GM23338 (cell line): ENCODE results near the gene C16orf74. TPM values are rescaled to one million over a fixed set of nuclear protein-coding genes. Genes with fewer than 3 reads are reported as not detected.

Source experiments
- ATAC-seq: fragments of 200-7000 bp; cut with Tn5 transposase; 3 replicates; pipeline ENCODE4 v1.9.1; 2020
- DNase-seq: peaks from one replicate; pipeline ENCODE4 v3.0.0-alpha.2; 2015; ENCODE audit warnings: low spot score
- H2AFZ ChIP-seq: fragments of 200-600 bp; sonication (generic); 2 replicates; pipeline ENCODE4 v1.8.0; 2016; ENCODE audit warnings: antibody characterized with exemption, mild to moderate bottlenecking, moderate library complexity
- H3F3A ChIP-seq: fragments of 200-600 bp; sonication (generic); replicated peaks from 2 replicates; pipeline ENCODE4 v1.8.0; 2017; ENCODE audit warnings: antibody characterized with exemption, mixed run types, low read depth
- H3K27ac ChIP-seq: fragments of 200-600 bp; sonication (generic); 2 replicates; pipeline ENCODE4 v1.6.1; 2016; ENCODE audit warnings: low read depth
- H3K27me3 ChIP-seq: fragments of 200-600 bp; sonication (generic); 2 replicates; pipeline ENCODE4 v1.8.0; 2016; ENCODE audit warnings: mild to moderate bottlenecking, mixed run types, moderate library complexity; ENCODE audit not compliant: insufficient read depth
- H3K36me3 ChIP-seq: fragments of 200-600 bp; sonication (generic); 2 replicates; pipeline ENCODE4 v1.8.0; 2016; ENCODE audit warnings: mild to moderate bottlenecking; ENCODE audit not compliant: insufficient read depth
- H3K4me1 ChIP-seq: fragments of 200-600 bp; sonication (generic); 2 replicates; pipeline ENCODE4 v1.8.0; 2016; ENCODE audit warnings: mild to moderate bottlenecking, moderate library complexity; ENCODE audit not compliant: insufficient read depth
- H3K4me2 ChIP-seq: fragments of 200-600 bp; sonication (generic); 2 replicates; pipeline ENCODE4 v1.7.1; 2017; ENCODE audit warnings: mixed run types
- H3K4me3 ChIP-seq: fragments of 200-600 bp; sonication (generic); 2 replicates; pipeline ENCODE4 v1.6.1; 2016; ENCODE audit warnings: mixed run types
- H3K79me2 ChIP-seq: fragments of 200-600 bp; sonication (generic); replicated peaks from 2 replicates; pipeline ENCODE4 v1.8.0; 2017; ENCODE audit warnings: mild to moderate bottlenecking; ENCODE audit not compliant: insufficient read depth
- H3K9me2 ChIP-seq: fragments of 200-600 bp; sonication (generic); 2 replicates; pipeline ENCODE4 v1.8.0; 2017; ENCODE audit not compliant: insufficient read depth
- H4K20me1 ChIP-seq: fragments of 200-600 bp; sonication (generic); replicated peaks from 2 replicates; pipeline ENCODE4 v1.8.0; 2017; ENCODE audit warnings: mild to moderate bottlenecking; ENCODE audit not compliant: insufficient read depth
- H3K27ac Mint-ChIP-seq: 2 replicates; pipeline ENCODE4 v1.8.0; 2020; ENCODE audit warnings: inconsistent platforms, mild to moderate bottlenecking, moderate library complexity, mixed read lengths
- H3K27me3 Mint-ChIP-seq: 3 replicates; pipeline ENCODE4 v1.8.0; 2022; ENCODE audit warnings: low read depth, mild to moderate bottlenecking, moderate library complexity, mixed read lengths, inconsistent platforms; ENCODE audit not compliant: insufficient read depth, poor library complexity
- H3K36me3 Mint-ChIP-seq: 3 replicates; pipeline ENCODE4 v1.8.0; 2021; ENCODE audit warnings: low read depth, mild to moderate bottlenecking, inconsistent platforms, moderate library complexity, mixed read lengths
- H3K4me1 Mint-ChIP-seq: 3 replicates; pipeline ENCODE4 v1.8.0; 2020; ENCODE audit warnings: mild to moderate bottlenecking, inconsistent platforms, mixed read lengths
- H3K4me3 Mint-ChIP-seq: 3 replicates; pipeline ENCODE4 v1.8.0; 2021; ENCODE audit warnings: moderate library complexity, mild to moderate bottlenecking, inconsistent platforms, mixed read lengths
- H3K9me3 Mint-ChIP-seq: 3 replicates; pipeline ENCODE4 v1.8.0; 2020; ENCODE audit warnings: moderate library complexity, mild to moderate bottlenecking, inconsistent platforms, mixed read lengths
- CREB1 ChIP-seq: fragments of 250-450 bp; sonication (Bioruptor Pico); IDR thresholded peaks from 2 replicates; pipeline ENCODE4 v1.5.0; 2020; ENCODE audit warnings: low read depth, mild to moderate bottlenecking, moderate library complexity
- EZH2 ChIP-seq: fragments of 200-600 bp; sonication (generic); IDR thresholded peaks from one replicate; pipeline ENCODE4 v1.8.0; 2017; ENCODE audit warnings: antibody characterized with exemption, mild to moderate bottlenecking, low read depth; ENCODE audit not compliant: unreplicated experiment
- EZH2phosphoT487 ChIP-seq: fragments of 200-600 bp; sonication (generic); IDR thresholded peaks from one replicate; pipeline ENCODE4 v1.8.1; 2018; ENCODE audit warnings: antibody characterized with exemption; ENCODE audit not compliant: unreplicated experiment
- JUNB ChIP-seq: IDR thresholded peaks from one replicate; pipeline ENCODE4 v1.6.1; 2016; ENCODE audit warnings: antibody characterized with exemption; ENCODE audit not compliant: unreplicated experiment
- NANOG ChIP-seq: IDR thresholded peaks from 2 replicates; pipeline ENCODE4 v1.6.1; 2016; ENCODE audit warnings: antibody characterized with exemption, borderline replicate concordance
- POLR2AphosphoS5 ChIP-seq: IDR thresholded peaks from 2 replicates; pipeline ENCODE4 v1.6.1; 2016; ENCODE audit warnings: antibody characterized with exemption, low read depth
- STAT1 ChIP-seq: IDR thresholded peaks from one replicate; pipeline ENCODE4 v1.6.1; 2016; ENCODE audit warnings: antibody characterized with exemption; ENCODE audit not compliant: unreplicated experiment
- ZNF114 ChIP-seq: fragments of 250-450 bp; sonication (Bioruptor Pico); IDR thresholded peaks from 2 replicates; pipeline ENCODE4 v1.5.0; 2020; ENCODE audit warnings: mild to moderate bottlenecking, moderate library complexity
- polyA plus RNA-seq: library from polyadenylated mRNA; unstranded; fragments of >200 nt; fragmentation: Nextera tagmentation; extraction: Ambion mirVana; gene quantifications from 2 replicates; pipeline ENCODE4 v1.2.1, GENCODE V29; 2016
- total RNA-seq: library from RNA; depleted of rRNA; stranded (reverse); fragments of >200 nt; shearing (Covaris generic); gene quantifications from 2 replicates; pipeline ENCODE4 v1.2.3, GENCODE V29; 2014
- TF ChIP-seq, protein P1 (sequence below): IDR thresholded peaks from 2 replicates; pipeline ENCODE4 v1.6.1; 2016; ENCODE audit warnings: antibody characterized with exemption
- TF ChIP-seq, protein P2 (sequence below): IDR thresholded peaks from one replicate; pipeline ENCODE4 v1.6.1; 2018; ENCODE audit warnings: antibody characterized with exemption; ENCODE audit not compliant: unreplicated experiment
- TF ChIP-seq, protein P3 (sequence below), 2 experiments: fragments of 200-600 bp in 1 of 2; sonication (generic) in 1 of 2; conservative IDR thresholded peaks; 2 replicates each; pipeline versions ENCODE4 v1.5.1 to v1.6.1; 2016 to 2017; ENCODE audit warnings: antibody characterized with exemption in 2 of 2, low read depth in 2 of 2, mild to moderate bottlenecking in 2 of 2, moderate library complexity in 1 of 2

Gene C16orf74
- total and polyA plus RNA-seq, 2 experiments from 2014 or later: 12.1 to 19.1 TPM

DNA sequence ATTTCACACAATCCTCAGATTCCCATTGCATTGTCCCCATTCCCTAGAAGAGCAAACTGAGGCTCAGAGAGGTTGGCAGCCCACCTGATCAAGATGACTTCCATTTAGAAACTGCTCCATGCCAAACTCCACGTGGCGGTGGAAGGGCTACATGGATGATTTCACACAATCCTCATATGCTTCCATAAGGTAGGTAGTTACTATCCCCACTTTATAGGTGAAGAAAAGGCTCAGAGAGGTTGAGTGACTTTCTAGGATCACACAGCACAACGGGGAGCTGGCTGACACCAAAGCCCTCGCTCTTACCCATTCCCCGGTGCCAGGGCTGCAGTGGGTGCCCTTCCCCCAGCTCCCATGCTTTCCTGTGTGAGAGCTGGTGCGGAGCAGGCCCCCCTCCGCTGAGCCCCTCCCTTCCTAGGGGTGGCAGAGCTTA, 52.4 kb downstream of the C16orf74 start (continued):
- TF ChIP-seq ZNF114 (CRISPR knock-in tag) (no peak), STAT1 (no peak), POLR2AphosphoS5 (no peak), CREB1 (CRISPR knock-in tag) (no peak)
- TF ChIP-seq, protein P1, sequence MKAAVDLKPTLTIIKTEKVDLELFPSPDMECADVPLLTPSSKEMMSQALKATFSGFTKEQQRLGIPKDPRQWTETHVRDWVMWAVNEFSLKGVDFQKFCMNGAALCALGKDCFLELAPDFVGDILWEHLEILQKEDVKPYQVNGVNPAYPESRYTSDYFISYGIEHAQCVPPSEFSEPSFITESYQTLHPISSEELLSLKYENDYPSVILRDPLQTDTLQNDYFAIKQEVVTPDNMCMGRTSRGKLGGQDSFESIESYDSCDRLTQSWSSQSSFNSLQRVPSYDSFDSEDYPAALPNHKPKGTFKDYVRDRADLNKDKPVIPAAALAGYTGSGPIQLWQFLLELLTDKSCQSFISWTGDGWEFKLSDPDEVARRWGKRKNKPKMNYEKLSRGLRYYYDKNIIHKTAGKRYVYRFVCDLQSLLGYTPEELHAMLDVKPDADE: no peak
- TF ChIP-seq, protein P2, sequence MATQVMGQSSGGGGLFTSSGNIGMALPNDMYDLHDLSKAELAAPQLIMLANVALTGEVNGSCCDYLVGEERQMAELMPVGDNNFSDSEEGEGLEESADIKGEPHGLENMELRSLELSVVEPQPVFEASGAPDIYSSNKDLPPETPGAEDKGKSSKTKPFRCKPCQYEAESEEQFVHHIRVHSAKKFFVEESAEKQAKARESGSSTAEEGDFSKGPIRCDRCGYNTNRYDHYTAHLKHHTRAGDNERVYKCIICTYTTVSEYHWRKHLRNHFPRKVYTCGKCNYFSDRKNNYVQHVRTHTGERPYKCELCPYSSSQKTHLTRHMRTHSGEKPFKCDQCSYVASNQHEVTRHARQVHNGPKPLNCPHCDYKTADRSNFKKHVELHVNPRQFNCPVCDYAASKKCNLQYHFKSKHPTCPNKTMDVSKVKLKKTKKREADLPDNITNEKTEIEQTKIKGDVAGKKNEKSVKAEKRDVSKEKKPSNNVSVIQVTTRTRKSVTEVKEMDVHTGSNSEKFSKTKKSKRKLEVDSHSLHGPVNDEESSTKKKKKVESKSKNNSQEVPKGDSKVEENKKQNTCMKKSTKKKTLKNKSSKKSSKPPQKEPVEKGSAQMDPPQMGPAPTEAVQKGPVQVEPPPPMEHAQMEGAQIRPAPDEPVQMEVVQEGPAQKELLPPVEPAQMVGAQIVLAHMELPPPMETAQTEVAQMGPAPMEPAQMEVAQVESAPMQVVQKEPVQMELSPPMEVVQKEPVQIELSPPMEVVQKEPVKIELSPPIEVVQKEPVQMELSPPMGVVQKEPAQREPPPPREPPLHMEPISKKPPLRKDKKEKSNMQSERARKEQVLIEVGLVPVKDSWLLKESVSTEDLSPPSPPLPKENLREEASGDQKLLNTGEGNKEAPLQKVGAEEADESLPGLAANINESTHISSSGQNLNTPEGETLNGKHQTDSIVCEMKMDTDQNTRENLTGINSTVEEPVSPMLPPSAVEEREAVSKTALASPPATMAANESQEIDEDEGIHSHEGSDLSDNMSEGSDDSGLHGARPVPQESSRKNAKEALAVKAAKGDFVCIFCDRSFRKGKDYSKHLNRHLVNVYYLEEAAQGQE: no peak
- TF ChIP-seq, protein P3, sequence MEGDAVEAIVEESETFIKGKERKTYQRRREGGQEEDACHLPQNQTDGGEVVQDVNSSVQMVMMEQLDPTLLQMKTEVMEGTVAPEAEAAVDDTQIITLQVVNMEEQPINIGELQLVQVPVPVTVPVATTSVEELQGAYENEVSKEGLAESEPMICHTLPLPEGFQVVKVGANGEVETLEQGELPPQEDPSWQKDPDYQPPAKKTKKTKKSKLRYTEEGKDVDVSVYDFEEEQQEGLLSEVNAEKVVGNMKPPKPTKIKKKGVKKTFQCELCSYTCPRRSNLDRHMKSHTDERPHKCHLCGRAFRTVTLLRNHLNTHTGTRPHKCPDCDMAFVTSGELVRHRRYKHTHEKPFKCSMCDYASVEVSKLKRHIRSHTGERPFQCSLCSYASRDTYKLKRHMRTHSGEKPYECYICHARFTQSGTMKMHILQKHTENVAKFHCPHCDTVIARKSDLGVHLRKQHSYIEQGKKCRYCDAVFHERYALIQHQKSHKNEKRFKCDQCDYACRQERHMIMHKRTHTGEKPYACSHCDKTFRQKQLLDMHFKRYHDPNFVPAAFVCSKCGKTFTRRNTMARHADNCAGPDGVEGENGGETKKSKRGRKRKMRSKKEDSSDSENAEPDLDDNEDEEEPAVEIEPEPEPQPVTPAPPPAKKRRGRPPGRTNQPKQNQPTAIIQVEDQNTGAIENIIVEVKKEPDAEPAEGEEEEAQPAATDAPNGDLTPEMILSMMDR (conservative IDR thresholded peaks at IDR 0.05; ENCODE audit: low read depth in 2 of 2): no peak

DNA sequence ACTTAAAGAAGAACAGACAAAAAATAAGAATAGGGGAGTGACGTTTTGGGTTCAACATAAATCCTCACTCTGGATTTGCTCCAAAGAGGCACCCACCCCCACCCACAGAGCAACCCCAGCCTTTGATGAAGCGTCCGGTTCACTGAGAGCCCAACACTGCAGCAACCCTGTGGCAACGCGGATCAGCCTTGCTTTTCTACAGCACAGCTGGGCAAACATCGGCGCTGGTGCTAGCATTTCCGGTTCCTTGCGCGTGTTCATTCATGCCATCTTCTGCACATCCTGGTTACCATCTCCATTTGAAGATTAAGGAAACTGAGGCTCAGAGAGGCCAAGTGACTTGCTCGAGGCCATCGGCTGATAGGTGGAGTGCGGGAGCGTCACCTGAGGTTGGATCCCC, 53.5 kb downstream of the C16orf74 start:
- ATAC-seq: no peak
- H3K27ac Mint-ChIP-seq: no peak overlapping the region
- H3F3A ChIP-seq: peaks cover 8% of the 10 kb centered on the region; the same call in 1 of the 2 replicates

More for the DNA sequence above, 53.5 kb downstream of the C16orf74 start:
- Mint-ChIP-seq H3K9me3 (no peaks in the 10 kb centered on the region), H3K36me3 (no peaks in the 10 kb centered on the region), H3K4me1 (peaks cover 6% of the 10 kb centered on the region), H3K27me3 (peaks cover 17% of the 10 kb centered on the region), H3K4me3 (no peak overlapping the region)
- Histone ChIP-seq H3K36me3 (no peaks in the 10 kb centered on the region), H3K79me2 (no peaks in the 10 kb centered on the region), H3K4me1 (no peaks in the 10 kb centered on the region), H3K4me3 (no peak overlapping the region), H3K9me2 (no peaks in the 10 kb centered on the region), H2AFZ (no peak overlapping the region), H3K4me2 (no peak overlapping the region), H3K27ac (no peak overlapping the region), H3K27me3 (no peaks in the 10 kb centered on the region), H4K20me1 (no peaks in the 10 kb centered on the region)
- DNase-seq: no peak
- no peak for TF ChIP-seq EZH2
- TF ChIP-seq STAT1: no peak
- no peak for TF ChIP-seq EZH2phosphoT487
- TF ChIP-seq, protein P3 (conservative IDR thresholded peaks at IDR 0.05; ENCODE audit: low read depth in 2 of 2): no peak
- no peak for TF ChIP-seq NANOG
- no peak for TF ChIP-seq JUNB
